ENCODE data around the gene NAA16. TPM values are rescaled to one million over a fixed set of nuclear protein-coding genes. Genes with fewer than 3 reads are reported as not detected.

NAA16 gene
- total RNA-seq, 1 experiment from 2014 or later, result 32.4 TPM

GRCh38 chr13:41405367-41405766, 94.3 kb downstream of the NAA16 start:
- H3K36me3 ChIP-seq (ENCODE audit: control insufficient read depth, insufficient read depth, low read length), result no peaks in the 10 kb centered on the region
- no peaks in the 10 kb centered on the region for H3K27me3 ChIP-seq (replicated peaks; ENCODE audit: control insufficient read depth, insufficient read depth, low read length)
- Mint-ChIP-seq H3K4me3 (ENCODE audit: unreplicated experiment) (no peak overlapping the region), H3K4me1 (ENCODE audit: low read depth, unreplicated experiment) (no peaks in the 10 kb centered on the region), H3K27me3 (ENCODE audit: insufficient read depth, unreplicated experiment) (no peaks in the 10 kb centered on the region), H3K27ac (ENCODE audit: unreplicated experiment) (no peak overlapping the region), H3K9me3 (ENCODE audit: unreplicated experiment) (no peaks in the 10 kb centered on the region), H3K36me3 (ENCODE audit: insufficient read depth, unreplicated experiment) (no peaks in the 10 kb centered on the region)
- no TSS peak for BruUV-seq (replicated peaks)
- CTCF ChIA-PET, result no interaction called here
- no peak for TF ChIP-seq CTCF (IDR thresholded peaks at IDR 0.05; ENCODE audit: insufficient read depth in 1 of 2, low read depth in 1 of 2, low read length in 1 of 2, severe bottlenecking in 1 of 2, unreplicated experiment in 1 of 2)
- intact Hi-C loops (cut with micrococcal nuclease; ENCODE audit: unreplicated experiment), result no loop called here
- no peaks in the 10 kb centered on the region for H3K9me3 ChIP-seq
- POLR2A ChIA-PET, result no interaction called here
- no peak for DNase-seq
- H3K4me1 ChIP-seq, result no peaks in the 10 kb centered on the region
- H3K4me3 ChIP-seq (ENCODE audit: low read depth, low read length), result no peak overlapping the region

- Mint-ChIP-seq H3K27me3 (ENCODE audit: insufficient read depth, unreplicated experiment) (no peaks in the 10 kb centered on the region), H3K4me1 (ENCODE audit: low read depth, unreplicated experiment) (no peaks in the 10 kb centered on the region), H3K36me3 (ENCODE audit: insufficient read depth, unreplicated experiment) (no peaks in the 10 kb centered on the region), H3K4me3 (ENCODE audit: unreplicated experiment) (no peak overlapping the region), H3K27ac (ENCODE audit: unreplicated experiment) (no peak overlapping the region), H3K9me3 (ENCODE audit: unreplicated experiment) (no peaks in the 10 kb centered on the region)
- Histone ChIP-seq H3K9me3 (no peaks in the 10 kb centered on the region), H3K36me3 (ENCODE audit: control insufficient read depth, insufficient read depth, low read length) (no peaks in the 10 kb centered on the region), H3K4me1 (0 out of 2 replicates have a peak, but pooled peaks cover 4% of the 10 kb centered on the region), H3K27me3 (replicated peaks; ENCODE audit: control insufficient read depth, insufficient read depth, low read length) (no peaks in the 10 kb centered on the region), H3K4me3 (ENCODE audit: low read depth, low read length) (no peak overlapping the region)
- no peak for DNase-seq
- ChIA-PET POLR2A (no interaction called here), CTCF (no interaction called here)
- intact Hi-C loops (cut with micrococcal nuclease; ENCODE audit: unreplicated experiment), result no loop called here
- BruUV-seq (replicated peaks), result no TSS peak
- no peak for TF ChIP-seq CTCF (IDR thresholded peaks at IDR 0.05; ENCODE audit: insufficient read depth in 1 of 2, low read depth in 1 of 2, low read length in 1 of 2, severe bottlenecking in 1 of 2, unreplicated experiment in 1 of 2)
Observed at GRCh38 chr13:41407380-41407779, 96.3 kb downstream of the NAA16 start.

DNA sequence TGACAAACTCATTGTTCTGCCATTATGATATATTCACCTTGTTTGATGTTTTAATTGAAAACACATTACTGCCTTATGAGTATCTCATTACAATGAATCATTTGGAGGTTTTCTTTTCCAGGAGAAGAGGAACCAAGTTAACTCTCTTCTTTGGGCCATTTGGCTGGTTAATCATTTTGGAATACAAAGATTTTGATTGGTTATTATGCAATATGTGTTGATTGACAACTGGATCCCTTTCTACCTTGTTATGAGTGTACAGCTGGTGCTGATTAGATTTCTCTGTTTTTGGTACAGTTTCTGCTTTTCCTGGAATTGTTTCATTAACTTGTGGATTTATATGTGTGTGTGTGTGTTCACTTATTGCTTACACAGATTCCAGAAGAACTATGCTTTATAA, 97.1 kb downstream of the NAA16 start:
- no peak for DNase-seq
- no peak overlapping the region for H3K27ac Mint-ChIP-seq (ENCODE audit: unreplicated experiment)
- TF ChIP-seq CTCF (IDR thresholded peaks at IDR 0.05; ENCODE audit: insufficient read depth in 1 of 2, low read depth in 1 of 2, low read length in 1 of 2, severe bottlenecking in 1 of 2, unreplicated experiment in 1 of 2), result no peak

More for the DNA sequence above, 97.1 kb downstream of the NAA16 start:
- no peaks in the 10 kb centered on the region for H3K36me3 ChIP-seq (ENCODE audit: control insufficient read depth, insufficient read depth, low read length)
- Mint-ChIP-seq H3K9me3 (ENCODE audit: unreplicated experiment) (no peaks in the 10 kb centered on the region), H3K4me1 (ENCODE audit: low read depth, unreplicated experiment) (no peaks in the 10 kb centered on the region), H3K36me3 (ENCODE audit: insufficient read depth, unreplicated experiment) (no peaks in the 10 kb centered on the region), H3K4me3 (ENCODE audit: unreplicated experiment) (no peak overlapping the region), H3K27me3 (ENCODE audit: insufficient read depth, unreplicated experiment) (no peaks in the 10 kb centered on the region)
- CTCF ChIA-PET, result no interaction called here
- 0 out of 2 replicates have a peak, but pooled peaks cover 4% of the 10 kb centered on the region for H3K4me1 ChIP-seq
- H3K9me3 ChIP-seq, result no peaks in the 10 kb centered on the region
- no TSS peak for BruUV-seq (replicated peaks)
- intact Hi-C loops (cut with micrococcal nuclease; ENCODE audit: unreplicated experiment), result no loop called here
- H3K4me3 ChIP-seq (ENCODE audit: low read depth, low read length), result no peak overlapping the region
- POLR2A ChIA-PET, result no interaction called here
- H3K27me3 ChIP-seq (replicated peaks; ENCODE audit: control insufficient read depth, insufficient read depth, low read length), result no peaks in the 10 kb centered on the region

Data from Caco-2 (cell line).